ENCODE results near the gene WNK1.

Gene WNK1

DNA sequence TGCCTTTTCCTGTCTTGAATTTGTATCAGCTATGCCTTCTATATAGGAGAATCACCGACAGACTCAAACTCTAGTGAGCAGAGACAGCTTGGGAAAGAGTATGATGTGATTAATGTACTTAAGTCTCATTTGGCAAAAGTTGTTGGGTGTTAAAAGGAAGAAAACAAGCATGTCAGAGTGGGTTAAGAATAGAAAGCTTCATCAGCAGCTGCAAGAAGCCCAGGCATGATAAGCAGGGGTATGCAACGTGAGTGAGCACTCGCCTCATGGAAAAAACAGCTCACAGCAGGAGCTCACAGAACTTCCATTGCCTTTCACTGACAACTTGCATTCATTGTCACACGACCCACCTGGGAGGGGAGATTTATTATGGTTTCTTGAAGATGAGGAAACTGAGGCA, 35.9 kb upstream of the WNK1 start:
- TF ChIP-seq, protein P1, sequence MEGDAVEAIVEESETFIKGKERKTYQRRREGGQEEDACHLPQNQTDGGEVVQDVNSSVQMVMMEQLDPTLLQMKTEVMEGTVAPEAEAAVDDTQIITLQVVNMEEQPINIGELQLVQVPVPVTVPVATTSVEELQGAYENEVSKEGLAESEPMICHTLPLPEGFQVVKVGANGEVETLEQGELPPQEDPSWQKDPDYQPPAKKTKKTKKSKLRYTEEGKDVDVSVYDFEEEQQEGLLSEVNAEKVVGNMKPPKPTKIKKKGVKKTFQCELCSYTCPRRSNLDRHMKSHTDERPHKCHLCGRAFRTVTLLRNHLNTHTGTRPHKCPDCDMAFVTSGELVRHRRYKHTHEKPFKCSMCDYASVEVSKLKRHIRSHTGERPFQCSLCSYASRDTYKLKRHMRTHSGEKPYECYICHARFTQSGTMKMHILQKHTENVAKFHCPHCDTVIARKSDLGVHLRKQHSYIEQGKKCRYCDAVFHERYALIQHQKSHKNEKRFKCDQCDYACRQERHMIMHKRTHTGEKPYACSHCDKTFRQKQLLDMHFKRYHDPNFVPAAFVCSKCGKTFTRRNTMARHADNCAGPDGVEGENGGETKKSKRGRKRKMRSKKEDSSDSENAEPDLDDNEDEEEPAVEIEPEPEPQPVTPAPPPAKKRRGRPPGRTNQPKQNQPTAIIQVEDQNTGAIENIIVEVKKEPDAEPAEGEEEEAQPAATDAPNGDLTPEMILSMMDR (IDR thresholded peaks at IDR 0.05; ENCODE audit: control extremely low read depth, extremely low read depth, low read depth, missing control alignments): no peak
- ChIA-PET POLR2A (interaction anchor here (1.0 kb wide), 1 partner anchor 47 kb away, joined by 3 read pairs; no protein-coding TSS in a partner anchor), CTCF (interaction anchor here (0.8 to 1.8 kb wide), 8 partner anchors 11 to 141 kb away, joined by 3 to 5 read pairs (median 4); no protein-coding TSS in a partner anchor)
- DNase-seq (ENCODE audit: extremely low spot score): peak; percentile 43

DNA sequence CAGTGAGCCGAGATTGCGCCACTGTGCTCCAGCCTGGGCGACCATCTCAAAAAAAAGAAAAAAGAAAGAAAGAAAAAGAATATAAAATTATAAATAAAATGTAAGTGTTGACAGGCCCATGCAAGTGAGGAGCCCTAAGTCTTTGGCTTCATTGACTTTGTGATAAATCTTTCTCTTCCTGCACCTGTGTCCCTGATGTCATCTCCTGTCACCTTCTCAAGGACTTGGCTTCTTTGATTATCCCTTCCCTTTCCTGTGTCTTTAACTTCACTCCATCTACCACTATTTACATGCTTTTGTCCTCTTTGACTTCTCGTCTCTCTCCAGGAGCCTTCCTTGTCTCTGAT, 33.6 kb upstream of the WNK1 start:
- ChIA-PET CTCF (interaction anchor here (1.5 to 2.0 kb wide), 2 partner anchors 9 to 32 kb away, joined by 3 to 9 read pairs; no protein-coding TSS in a partner anchor), POLR2A (no interaction called here)
- TF ChIP-seq, protein P1 (IDR thresholded peaks at IDR 0.05; ENCODE audit: control extremely low read depth, extremely low read depth, low read depth, missing control alignments): no peak
- no peak for DNase-seq (ENCODE audit: extremely low spot score)

DNA sequence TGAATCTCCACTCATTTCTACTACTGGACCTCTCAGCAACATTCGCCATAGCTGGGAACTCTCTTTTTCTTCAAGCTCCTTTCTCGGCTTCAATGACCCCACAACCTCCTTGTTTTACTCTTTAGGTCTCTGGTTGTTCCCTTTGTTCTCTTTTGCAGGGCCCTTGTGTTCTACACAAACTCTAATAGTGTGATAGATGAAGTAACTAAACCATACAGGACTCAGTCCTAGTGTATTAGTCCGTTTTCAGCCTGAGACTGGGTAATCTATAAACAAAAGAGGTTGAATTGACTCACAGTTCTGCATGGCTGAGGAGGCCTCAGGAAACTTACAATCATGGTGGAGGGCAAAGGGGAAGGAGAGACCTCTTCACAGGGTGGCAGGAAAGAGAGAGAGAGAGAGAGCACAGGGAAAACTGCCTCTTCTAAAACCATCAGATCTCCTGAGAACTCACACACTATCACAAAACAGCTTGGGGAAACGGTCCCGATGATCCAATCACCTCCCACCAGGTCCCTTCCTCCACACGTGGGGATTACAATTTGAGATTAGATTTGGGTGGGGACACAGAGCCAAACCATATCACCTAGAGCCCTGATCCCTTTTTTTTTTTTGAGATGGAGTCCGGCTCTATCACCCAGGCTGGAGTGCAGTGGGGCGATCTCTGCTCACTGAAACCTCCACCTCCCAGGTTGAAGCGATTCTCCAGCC, 32.0 kb upstream of the WNK1 start:
- ChIA-PET CTCF (interaction anchor here (1.5 to 2.0 kb wide), 2 partner anchors 11 to 30 kb away, joined by 3 to 9 read pairs; no protein-coding TSS in a partner anchor), POLR2A (no interaction called here)
- no peak for DNase-seq (ENCODE audit: extremely low spot score)
- TF ChIP-seq, protein P1 (IDR thresholded peaks at IDR 0.05; ENCODE audit: control extremely low read depth, extremely low read depth, low read depth, missing control alignments): no peak

DNA sequence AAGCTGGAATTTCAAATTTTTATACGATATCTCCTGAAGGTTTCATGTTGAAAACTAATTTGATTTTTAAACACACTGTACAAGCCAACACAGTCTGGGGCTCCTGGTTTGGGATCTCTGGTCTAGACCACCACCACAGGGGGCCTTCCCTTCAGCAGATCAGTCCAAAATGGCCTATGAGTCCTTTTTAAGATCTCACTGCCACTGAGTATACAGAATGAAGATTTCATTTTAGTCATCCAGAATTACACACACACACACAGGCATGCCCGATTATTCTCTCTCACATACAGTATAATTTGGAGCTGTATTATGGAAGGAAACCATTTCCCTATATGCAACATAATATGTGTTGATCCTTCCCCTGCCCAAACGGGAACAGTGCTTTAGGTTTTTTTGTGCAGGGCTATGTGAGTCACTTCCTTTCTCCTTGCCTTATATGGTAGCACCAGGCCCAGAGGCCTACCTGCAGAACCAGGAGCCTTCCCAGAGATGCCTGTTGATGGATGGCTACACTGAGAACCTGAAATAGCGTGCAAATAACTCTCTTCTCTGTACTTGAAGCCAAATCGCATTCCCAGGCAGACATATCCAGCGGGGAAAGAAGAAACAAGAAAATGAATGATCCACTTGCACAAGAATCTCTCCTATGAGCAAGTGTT, 28.1 kb upstream of the WNK1 start:
- ChIA-PET POLR2A (no interaction called here), CTCF (interaction anchor here (1.4 to 3.1 kb wide), 4 partner anchors 10 to 27 kb away, joined by 3 to 12 read pairs (median 5); no protein-coding TSS in a partner anchor)
- DNase-seq (ENCODE audit: extremely low spot score): no peak
- TF ChIP-seq, protein P1 (IDR thresholded peaks at IDR 0.05; ENCODE audit: control extremely low read depth, extremely low read depth, low read depth, missing control alignments): no peak

DNA sequence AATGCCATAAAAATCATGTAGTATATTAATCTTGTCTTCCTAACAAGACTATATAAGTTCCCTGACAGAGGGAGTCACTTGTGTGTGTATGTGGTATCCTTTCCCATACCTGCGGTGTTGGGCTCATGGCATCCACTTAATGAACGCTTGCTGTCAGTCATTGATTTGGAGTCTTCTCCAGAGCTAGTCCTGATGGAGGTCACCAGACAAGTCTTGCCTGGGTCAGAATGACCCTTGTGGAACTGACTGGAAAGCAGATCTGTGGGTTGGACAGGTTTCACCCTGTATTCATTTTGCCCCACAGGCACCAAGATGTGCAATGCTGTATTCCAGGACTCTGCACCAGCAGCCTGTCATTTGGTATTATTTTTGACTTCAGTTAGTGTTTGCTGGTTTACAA, 27.3 kb upstream of the WNK1 start:
- CTCF ChIA-PET: interaction anchor here (1.4 to 3.1 kb wide), 4 partner anchors 10 to 26 kb away, joined by 3 to 12 read pairs (median 5); no protein-coding TSS in a partner anchor
- POLR2A ChIA-PET: no interaction called here

More for the DNA sequence above, 27.3 kb upstream of the WNK1 start:
- TF ChIP-seq, protein P1 (IDR thresholded peaks at IDR 0.05; ENCODE audit: control extremely low read depth, extremely low read depth, low read depth, missing control alignments): no peak
- no peak for DNase-seq (ENCODE audit: extremely low spot score)
